GM18498 (cell line): ENCODE results near the gene SRRM4.
A peak's percentile ranks its signal among the peaks of the same experiment; 100 is the strongest.

Source experiments
- ATAC-seq: cut with Tn5 transposase; IDR thresholded peaks from one replicate; pipeline ENCODE4 v1.9.1; 2021; ENCODE audit warnings: mild to moderate bottlenecking, moderate library complexity; ENCODE audit not compliant: unreplicated experiment

SRRM4 gene, protein sequence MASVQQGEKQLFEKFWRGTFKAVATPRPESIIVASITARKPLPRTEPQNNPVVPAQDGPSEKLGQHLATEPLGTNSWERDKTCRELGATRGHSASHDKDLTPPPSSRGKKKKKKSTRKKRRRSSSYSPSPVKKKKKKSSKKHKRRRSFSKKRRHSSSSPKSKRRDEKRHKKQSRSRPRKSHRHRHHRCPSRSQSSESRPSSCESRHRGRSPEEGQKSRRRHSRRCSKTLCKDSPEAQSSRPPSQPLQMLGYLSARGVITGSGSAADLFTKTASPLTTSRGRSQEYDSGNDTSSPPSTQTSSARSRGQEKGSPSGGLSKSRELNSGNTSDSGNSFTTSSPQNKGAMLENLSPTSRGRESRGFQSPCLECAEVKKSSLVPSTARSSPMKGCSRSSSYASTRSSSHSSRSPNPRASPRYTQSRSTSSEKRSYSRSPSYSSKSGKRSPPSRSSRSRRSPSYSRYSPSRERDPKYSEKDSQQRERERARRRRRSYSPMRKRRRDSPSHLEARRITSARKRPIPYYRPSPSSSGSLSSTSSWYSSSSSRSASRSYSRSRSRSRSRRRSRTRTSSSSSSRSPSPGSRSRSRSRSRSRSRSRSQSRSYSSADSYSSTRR

DNA sequence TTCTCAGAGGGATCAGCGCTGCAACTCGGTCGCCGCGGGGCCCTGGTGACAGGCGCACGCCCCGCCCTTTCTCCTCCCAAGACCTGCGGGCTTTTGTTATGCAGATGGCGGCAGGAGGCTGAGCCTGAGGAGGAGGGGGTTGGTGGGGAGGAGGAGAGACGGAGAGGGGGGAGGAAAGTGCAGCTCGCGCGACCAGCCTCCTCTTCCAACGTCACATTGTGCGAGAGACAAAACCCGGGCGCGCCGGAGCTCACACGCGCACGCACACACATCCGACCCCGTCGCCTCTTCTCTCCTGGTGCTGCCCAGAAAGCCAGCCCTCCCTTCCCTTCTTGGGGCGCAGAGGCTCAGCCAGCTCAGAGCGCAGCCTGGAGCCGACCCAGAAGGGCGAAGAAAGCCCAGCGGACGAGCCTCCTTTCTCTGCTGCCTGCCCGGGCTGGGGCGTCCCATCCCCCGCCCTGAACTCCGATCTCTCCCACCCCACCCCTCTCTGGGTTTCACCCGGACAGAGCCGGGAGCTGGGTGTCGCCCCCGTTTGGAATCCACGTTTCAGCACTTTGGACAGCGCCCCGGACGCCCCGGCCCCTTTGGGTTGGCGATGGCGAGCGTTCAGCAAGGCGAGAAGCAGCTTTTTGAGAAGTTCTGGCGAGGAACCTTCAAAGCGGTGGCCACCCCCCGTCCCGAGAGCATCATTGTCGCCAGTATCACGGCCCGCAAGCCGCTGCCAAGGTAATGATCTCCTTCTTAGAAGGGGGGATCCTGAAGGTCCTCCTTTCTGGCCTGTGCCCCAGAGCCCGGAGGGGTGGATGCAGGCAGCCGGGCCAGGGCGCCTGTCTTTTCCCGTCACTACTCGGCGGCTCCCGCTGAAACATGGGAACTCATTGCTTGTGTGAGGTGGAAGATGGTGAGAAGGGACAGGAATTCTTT is at the start of gene SRRM4:
TSS of gene SRRM4 (plus strand) at position 257 of the 927 bp plus-strand sequence. CDS start at position 599, 342 bp downstream.
- ATAC-seq, result no peak

DNA sequence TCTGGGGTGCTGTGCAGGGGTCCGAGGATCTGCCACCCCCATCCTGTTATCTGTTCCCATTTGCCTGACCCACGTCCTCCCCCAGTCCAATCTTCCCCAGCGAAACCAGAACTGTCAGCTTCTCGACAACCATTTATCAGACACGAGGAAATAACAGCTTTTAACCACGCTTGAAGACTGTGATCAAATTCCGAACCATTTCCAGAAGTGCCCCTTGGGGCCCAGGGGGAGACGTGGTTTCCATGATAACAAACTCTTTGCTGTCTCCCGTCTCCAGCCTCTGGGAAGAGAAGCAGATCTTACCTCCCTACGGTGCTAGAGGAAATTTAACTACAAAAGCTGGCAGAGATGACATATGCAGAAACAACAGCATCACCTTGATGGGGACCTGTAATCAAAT is 35.1 kb upstream of the SRRM4 start:
- ATAC-seq, result no peak

DNA sequence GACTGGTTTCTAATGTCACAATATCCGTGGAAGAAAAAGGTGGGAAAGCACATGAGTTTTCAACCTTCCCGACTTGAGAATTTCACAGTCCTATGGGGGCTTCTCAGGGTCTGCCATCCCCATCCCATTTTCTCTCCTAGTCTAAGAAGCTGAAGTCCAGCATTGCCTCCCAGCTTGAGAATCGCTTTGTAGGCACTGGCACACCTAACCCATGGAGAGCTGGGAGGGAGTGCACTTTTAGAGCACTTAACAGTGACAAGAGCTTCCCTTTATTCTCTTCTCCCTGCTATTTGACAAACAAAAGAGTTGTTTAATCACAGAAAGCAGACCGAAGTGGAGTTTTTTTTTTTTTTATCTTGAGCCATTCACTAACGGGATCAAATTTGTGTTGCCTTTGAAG is 22.8 kb upstream of the SRRM4 start:
- no peak for ATAC-seq

- no peak for ATAC-seq
These were observed 22.0 kb upstream of the SRRM4 start for GRCh38 chr12:118959348-118959747.

- ATAC-seq, result no peak
These were observed 21.3 kb upstream of the SRRM4 start for GRCh38 chr12:118959985-118960560.

DNA sequence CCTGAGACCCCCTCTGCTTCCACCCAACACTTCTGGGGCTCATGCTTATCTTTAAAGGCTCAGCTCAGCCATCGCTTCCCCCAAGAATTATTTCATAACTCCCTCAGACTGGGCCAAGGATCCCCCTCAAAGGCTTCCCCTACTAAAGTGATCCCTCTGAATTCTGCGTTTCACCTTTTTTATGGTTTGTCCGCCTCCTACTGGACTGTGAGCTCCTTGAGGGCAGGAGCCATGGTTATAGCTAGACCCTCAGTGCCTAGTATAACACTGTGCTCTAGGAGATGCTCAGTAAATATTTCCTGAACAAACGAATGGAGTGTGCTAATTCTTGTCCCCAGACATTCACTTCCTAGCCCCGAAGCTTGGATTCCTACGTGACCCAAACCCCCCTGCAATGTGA is 20.5 kb upstream of the SRRM4 start:
- ATAC-seq, result no peak

DNA sequence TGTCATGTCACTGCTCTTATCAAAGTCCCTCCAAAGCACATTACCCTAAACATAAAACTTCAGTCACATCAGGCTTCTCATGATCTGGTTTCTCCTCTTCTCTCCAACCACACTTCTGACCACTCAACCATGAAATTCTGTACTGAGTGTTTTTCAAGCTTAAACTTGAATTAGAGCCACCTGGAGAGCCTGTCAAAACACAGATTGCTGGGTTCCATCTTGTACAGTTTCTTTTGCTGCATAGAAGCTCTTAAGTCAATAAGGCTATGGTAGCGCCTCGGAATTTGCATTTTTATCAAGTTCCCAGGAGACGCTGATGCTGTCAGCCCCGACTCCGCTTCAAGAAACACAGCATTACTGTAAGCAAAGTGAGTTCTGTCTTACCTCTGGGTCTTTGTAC is 16.4 kb upstream of the SRRM4 start:
- ATAC-seq, result no peak

DNA sequence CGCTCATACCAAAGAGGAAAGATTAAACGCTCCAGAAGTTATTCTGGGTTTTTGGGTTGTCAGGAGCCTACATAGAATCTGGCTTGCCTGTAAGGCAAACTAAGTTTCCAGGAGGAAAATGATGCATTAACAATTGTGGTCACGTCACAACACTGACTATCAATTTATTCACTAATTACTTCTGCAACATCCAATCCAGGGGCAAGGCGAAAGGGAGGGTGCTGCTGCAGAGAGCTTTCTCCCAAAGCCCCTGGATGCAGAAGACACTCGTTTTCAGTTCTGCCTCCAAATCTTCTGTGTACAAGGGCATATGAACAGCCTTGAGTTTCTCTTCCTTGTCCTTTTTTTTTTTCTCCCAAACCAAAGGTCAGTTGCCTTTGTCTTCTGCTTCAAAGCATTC is 10.5 kb upstream of the SRRM4 start:
- ATAC-seq, result no peak

DNA sequence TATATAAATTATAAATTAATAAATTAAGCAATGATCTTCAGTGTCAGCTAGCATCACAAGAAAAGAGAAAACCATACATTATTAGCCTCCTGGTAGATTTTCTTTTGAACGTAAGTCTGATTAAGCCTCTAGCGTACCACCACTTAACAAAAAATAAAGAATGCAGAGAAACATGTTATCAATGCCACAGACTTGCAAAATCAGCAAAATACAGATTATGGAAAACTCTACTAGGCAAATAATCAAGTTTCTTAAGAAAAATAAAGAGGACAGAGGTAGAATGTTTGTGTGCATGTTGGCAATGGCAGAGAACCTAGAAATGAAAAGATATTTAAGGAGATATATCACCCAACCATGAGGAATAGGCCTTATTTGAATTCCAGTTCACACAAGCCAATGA is 8.4 kb upstream of the SRRM4 start:
- no peak for ATAC-seq

DNA sequence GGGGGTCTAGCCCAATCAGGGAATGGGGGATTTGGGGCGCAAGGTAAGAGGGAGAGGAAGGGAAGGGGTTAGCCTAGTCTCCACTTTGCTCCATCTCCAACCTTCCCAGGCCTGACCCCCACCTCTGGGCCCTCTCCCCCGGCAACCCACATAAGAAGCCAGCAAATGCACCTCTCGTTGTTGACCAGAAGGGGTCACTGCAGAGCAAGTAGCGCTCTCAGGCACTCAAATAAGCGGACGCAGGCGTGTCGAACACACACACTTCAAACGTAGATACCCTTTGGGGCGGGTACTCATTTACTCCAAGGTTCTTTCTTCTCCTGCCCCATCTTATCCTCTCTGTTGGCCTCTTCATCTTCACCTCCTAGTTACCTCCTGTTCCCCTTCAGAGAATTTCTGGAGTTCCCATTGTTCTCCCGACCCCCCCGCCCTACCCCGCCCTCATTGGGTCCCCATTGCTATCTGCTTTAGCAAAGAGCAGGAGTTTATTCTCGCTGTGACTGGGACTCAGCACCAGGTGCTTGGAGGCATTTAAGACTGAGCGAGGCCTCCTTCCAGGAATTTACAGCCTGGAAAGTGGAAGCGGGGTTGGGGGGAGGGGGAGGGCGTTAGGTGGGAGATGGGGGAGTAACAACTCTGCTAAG is 1.5 kb upstream of the SRRM4 start:
- ATAC-seq, result peak; percentile 67

GRCh38 chr12:118980407-118981014 is 830 bp upstream of the SRRM4 start:
- ATAC-seq, result no peak

DNA sequence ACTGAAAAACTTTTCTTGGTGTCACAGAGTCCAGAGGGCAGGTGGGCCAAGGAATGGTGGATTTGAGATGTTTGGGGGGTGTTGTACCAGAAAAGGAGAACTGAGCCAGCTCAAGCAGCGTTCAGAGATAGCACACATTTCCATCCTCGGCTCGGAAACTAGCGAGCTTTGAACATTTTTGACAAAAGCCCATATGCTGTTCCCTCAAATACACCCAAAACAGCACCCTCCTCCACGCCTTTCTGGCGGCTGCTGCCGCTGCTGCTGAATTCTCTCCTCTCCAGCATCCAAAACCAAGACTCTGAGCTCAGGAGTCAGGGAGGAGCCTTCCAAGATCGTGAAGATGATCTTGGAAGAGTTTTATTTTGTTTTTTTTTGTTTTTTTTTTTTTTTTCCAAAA is 961 bp downstream of the SRRM4 start:
- no peak for ATAC-seq

GRCh38 chr12:118982984-118983761 is 1.8 kb downstream of the SRRM4 start:
- no peak for ATAC-seq

- ATAC-seq, result no peak
These were observed 3.0 kb downstream of the SRRM4 start for GRCh38 chr12:118984161-118984943.

DNA sequence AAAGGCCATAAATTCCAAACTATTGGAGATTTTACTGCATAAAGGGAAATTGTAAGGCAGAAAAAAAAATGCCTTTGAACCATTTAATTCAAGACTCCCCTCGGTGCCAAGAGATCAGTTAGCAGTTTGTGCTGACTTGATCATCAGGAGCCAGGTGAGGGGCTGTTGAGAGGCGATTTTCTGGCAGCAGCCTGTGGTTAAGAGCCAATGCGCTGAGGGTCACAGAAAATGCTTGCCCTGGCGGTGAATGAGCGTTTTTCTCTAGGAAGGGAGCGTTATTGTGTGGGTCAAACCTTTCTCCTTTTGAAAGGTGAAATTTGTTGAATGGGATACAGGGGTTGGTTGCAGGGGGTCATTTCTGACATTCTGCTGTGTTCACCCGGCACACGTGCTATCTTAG is 4.7 kb downstream of the SRRM4 start:
- no peak for ATAC-seq

GRCh38 chr12:118999107-118999506 is 17.8 kb downstream of the SRRM4 start:
- no peak for ATAC-seq

- no peak for ATAC-seq
These were observed 23.7 kb downstream of the SRRM4 start for GRCh38 chr12:119005085-119005484.

DNA sequence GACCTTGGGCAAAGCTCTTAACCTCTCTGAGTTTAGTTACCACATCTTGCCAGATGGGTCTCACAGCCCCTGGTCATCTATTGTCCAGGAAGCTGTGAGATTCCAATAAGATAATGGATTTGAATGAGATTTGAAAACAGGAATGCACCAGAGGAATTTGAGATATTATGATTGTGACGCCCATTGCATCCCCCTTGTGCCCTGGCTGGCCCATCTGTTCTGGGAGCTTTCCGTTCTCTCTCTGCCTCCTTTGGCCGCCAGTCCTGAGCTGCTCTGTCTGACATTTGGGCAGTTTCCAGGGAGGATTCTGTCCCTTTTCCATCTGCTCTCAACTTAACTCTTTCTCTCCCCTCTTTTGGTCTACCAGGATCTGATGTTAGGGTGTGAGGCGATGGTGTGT is 24.6 kb downstream of the SRRM4 start:
- no peak for ATAC-seq

DNA sequence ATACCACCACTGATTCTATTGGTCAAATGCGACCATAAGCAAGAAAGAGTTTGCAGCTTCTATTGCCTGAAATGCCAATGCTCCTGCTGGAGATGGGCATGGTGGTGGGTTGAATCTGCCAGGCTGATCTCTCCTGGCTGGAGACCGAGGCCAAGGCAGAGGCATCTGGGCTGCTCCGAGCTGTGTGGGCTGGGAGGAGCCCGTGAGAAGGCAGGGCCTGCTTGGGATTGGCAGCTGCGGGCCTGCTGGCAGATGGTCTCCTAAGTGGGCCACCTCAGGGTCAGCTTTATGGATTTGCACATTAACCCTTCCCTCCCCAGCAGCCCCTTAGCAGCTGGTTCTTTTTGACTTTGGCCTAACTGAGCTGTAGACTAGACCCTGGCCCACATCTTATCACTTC is 25.4 kb downstream of the SRRM4 start:
- no peak for ATAC-seq
